ENCODE results near the gene AS3MT. TPM values are rescaled to one million over a fixed set of nuclear protein-coding genes. Genes with fewer than 3 reads are reported as not detected.
"Not testable (repeated sequence)": the region's sequence is repeated elsewhere in the genome, so short reads cannot be mapped to it uniquely, and the experiment has no call there.

Gene AS3MT
- total and polyA plus RNA-seq, 9 donors: 1.5 to 32.8 (median 5.3) TPM

GRCh38 chr10:102832987-102833386 lies 36.3 kb upstream of the AS3MT start:
- Histone ChIP-seq H3K27ac (no peak overlapping the region), H3K36me3 (no peaks in the 10 kb centered on the region), H3K4me3 (no peak overlapping the region), H3K27me3 (no peaks in the 10 kb centered on the region), H3K4me1 (ENCODE audit: insufficient read depth) (no peaks in the 10 kb centered on the region), H3K9me3 (no peaks in the 10 kb centered on the region)
- 90 to 95% (median 95%) methylated on average over 4 of the region's 4 CpGs for WGBS, 3 donors
- TF ChIP-seq EP300 (IDR thresholded peaks at IDR 0.05) (no peak), POLR2A (IDR thresholded peaks at IDR 0.05) (no peak), CTCF (IDR thresholded peaks at IDR 0.05) (no peak)
- intact Hi-C loops (cut with DNase I): loop anchor here (5.0 to 10.0 kb wide), 6 partner anchors 64 to 412 kb away; partner anchors contain the start of gene RPEL1 (in 1 of the 4)
- peak in 1 of 5 donors; percentile 1 for DNase-seq

- Histone ChIP-seq H3K36me3 (no peaks in the 10 kb centered on the region), H3K27ac (no peak overlapping the region), H3K4me3 (no peak overlapping the region), H3K9me3 (no peaks in the 10 kb centered on the region), H3K4me1 (ENCODE audit: insufficient read depth) (no peaks in the 10 kb centered on the region), H3K27me3 (no peaks in the 10 kb centered on the region)
- peak in 1 of 5 donors; percentile 1 for DNase-seq
- 61 to 65% (median 62%) methylated on average over 9 of the region's 9 CpGs for WGBS, 3 donors
- no peak for TF ChIP-seq POLR2A (IDR thresholded peaks at IDR 0.05)
- no peak for TF ChIP-seq CTCF (IDR thresholded peaks at IDR 0.05)
- intact Hi-C loops (cut with DNase I): loop anchor here (5.0 to 10.0 kb wide), 6 partner anchors 63 to 411 kb away; partner anchors contain the start of gene RPEL1 (in 1 of the 4)
These were observed 35.1 kb upstream of the AS3MT start for GRCh38 chr10:102834143-102834542.

- no peaks in the 10 kb centered on the region for H3K27me3 ChIP-seq
- H3K36me3 ChIP-seq: no peaks in the 10 kb centered on the region
- TF ChIP-seq EP300 (IDR thresholded peaks at IDR 0.05) (no peak), CTCF (IDR thresholded peaks at IDR 0.05) (peak; percentile 74 to 87 (median 77)), POLR2A (IDR thresholded peaks at IDR 0.05) (no peak)
- no peaks in the 10 kb centered on the region for H3K4me1 ChIP-seq (ENCODE audit: insufficient read depth)
- DNase-seq: peak; percentile 70 to 84 (median 80)
- no peak overlapping the region for H3K4me3 ChIP-seq
- WGBS, 3 donors: 60 to 71% (median 70%) methylated on average over 11 of the region's 11 CpGs
- no peak overlapping the region for H3K27ac ChIP-seq
- no peaks in the 10 kb centered on the region for H3K9me3 ChIP-seq
- intact Hi-C loops (cut with DNase I): loop anchor here (5.0 to 10.0 kb wide), 8 partner anchors 62 to 410 kb away; partner anchors contain the start of gene RPEL1 (in 1 of the 4)
These were observed 34.2 kb upstream of the AS3MT start for GRCh38 chr10:102835007-102835482.

- H3K27me3 ChIP-seq: no peaks in the 10 kb centered on the region
- TF ChIP-seq EP300 (IDR thresholded peaks at IDR 0.05) (no peak), POLR2A (IDR thresholded peaks at IDR 0.05) (no peak), CTCF (IDR thresholded peaks at IDR 0.05) (no peak)
- intact Hi-C loops (cut with DNase I): loop anchor here (5.0 to 10.0 kb wide), 8 partner anchors 60 to 408 kb away; partner anchors contain the start of gene RPEL1 (in 1 of the 4)
- DNase-seq: peak; percentile 34 to 69 (median 55)
- H3K4me3 ChIP-seq: no peak within 1 kb of the TSS
- no peaks in the 10 kb centered on the region for H3K4me1 ChIP-seq (ENCODE audit: insufficient read depth)
- 32 to 36% (median 35%) methylated on average over 5 of the region's 5 CpGs for WGBS, 3 donors
- no peaks in the 10 kb centered on the region for H3K36me3 ChIP-seq
- H3K27ac ChIP-seq: no peak within 1 kb of the TSS
- no peaks in the 10 kb centered on the region for H3K9me3 ChIP-seq
These were observed 32.0 kb upstream of the AS3MT start, which contains the start of gene CYP17A1 for GRCh38 chr10:102837230-102837721. CYP17A1 (minus strand) TSS chr10:102837413; CDS start chr10:102837361, 52 bp downstream.

- not testable (repeated sequence) for DNase-seq; H3K4me3 ChIP-seq; H3K4me1 ChIP-seq (ENCODE audit: insufficient read depth); H3K9me3 ChIP-seq; H3K27ac ChIP-seq; H3K27me3 ChIP-seq; H3K36me3 ChIP-seq
- intact Hi-C loops (cut with DNase I): loop anchor here (5.0 to 10.0 kb wide), 8 partner anchors 59 to 406 kb away; partner anchors contain the start of gene RPEL1 (in 1 of the 4)
- WGBS, 3 donors: 84 to 93% (median 86%) methylated on average over 9 of the region's 9 CpGs
These were observed 30.9 kb upstream of the AS3MT start for GRCh38 chr10:102838276-102838927.

Measured in ovary (tissue), 9 donors.